Smooth muscle cell of bladder (primary cell): ENCODE results near the gene DKC1. TPM values are rescaled to one million over a fixed set of nuclear protein-coding genes. Genes with fewer than 3 reads are reported as not detected.

Experiments used
- total RNA-seq: library from RNA; depleted of rRNA; stranded (reverse); fragments of >200 nt; gene quantifications from 2 replicates; pipeline ENCODE4 v1.2.3, GENCODE V29; 2014

The DKC1 gene
- 24.7 and 36.7 TPM in 2 replicates for total RNA-seq

DNA sequence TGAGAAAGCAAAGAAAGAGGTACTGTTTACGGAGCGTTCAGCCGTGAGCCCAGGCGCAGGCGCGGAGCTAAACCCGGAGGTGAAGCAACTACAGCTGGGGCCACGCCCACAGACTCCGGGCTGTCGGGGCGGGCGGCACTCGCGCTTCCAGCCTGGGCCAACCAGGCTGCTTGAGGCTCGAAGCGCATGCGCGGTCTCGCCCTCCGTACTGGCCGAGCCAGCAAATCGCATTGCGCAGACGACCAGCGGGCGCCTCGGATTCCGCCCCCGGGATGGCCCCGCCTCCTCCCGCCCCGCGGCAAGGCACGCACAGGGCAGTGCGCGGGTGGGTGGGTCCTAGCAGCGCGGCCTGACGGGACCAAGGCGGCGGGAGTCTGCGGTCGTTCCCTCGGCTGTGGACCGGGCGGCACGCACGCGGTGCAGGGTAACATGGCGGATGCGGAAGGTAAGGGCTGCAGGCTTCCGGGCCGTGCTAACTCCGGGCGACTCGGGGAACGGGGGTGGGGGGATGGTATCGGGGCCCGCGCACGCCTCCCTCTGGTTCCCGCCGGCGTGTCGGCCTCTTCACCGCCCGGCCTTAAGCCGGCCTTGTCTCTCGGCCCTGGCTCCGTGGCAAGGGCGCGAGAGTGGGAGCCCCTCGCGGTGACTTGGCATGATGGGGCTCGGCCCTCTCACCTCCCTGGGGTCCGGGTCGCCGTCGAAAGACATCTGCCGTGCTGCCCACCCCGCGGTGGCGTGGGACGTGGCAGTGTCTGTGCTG is at the start of gene DKC1:
DKC1 (plus strand) TSS at position 328 of the 760 bp plus-strand sequence; CDS start at position 430, 102 bp downstream.

DNA sequence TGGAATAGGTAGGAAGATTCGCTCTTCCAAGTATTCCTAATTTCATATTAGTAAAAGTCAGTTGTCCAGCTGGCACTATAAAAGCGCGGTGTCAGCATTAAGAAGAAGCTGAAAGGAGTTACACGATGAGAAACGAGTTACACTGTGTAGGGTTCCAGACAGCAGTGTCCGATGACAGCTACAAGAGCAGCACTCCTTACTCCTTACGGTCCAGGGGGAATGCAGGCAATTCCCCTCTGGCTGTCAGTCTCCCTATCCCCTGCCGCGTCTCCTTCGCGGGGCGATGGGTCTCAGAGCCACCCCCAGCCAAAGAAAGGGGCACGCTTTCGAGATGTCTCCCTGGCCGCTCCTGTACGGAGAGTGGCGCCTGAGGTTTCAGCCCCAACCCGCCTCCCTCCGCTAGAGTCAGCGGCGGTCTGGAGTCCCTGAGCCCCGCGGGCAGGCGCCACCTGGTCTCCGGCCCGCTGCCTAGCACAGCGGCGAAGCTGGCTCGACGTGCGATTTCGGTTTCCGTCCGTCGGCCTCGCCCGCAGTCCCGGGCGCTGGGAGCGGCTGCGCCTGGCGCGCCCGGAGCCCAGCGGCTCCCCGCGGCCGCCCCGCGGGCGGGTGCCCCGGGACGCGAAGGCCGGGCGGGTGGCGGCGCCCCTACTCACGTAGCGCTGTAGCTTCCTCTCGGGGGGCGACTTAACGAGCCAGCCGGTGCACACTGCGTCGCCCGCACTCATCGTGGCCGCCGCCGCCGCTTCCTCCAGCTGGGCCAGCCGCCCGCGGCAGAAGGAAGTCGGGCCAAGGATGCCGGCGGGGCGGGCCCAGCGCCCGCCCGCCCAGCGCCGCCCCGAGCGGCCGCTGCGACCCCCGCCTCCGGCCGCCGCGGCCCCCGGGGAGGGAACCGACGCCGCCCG is 12.1 kb upstream of the DKC1 start, which contains the start of gene GAB3:
GAB3 (minus strand) TSS at position 777 of the 902 bp plus-strand sequence; CDS start at position 725, 52 bp downstream.

DNA sequence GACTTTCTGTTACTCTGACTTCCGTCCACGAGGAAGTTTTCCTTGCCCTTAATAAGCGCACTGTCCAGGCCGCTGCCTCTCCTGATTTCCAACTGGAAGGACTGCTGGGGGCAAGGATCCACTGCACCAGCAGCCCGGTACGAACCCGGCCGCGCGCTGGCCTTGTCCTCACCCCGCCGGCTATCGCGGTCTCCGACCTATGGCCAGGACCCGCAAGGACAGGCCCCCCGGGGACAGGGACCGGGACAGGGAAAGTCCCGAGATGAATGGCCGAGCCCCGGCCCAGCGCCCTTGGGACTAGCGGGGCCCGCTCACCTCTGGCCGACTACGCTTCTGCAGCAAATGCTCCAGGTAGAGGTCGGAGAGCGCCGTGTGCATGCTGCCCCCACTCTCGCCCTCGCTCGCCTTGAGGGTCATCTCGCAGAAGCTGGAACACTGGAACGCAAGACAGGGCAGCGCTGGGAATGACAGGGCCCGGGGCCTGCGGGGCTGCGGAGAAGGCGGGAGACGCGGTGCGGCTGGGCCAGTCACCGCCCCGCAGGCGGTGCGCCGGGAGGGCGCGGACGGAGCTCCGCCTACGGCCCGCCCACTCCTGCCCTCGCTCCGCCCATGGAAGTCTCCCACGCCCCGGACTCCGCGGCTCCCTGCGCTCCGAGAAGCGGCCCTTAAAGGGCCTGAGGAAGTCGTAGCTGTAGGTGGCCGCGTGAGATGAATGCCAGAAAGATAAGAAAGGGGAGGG is 42.5 kb downstream of the DKC1 start, which contains the start of gene MPP1:
MPP1 (minus strand) TSS at position 529 of the 739 bp plus-strand sequence; CDS start at position 417, 112 bp downstream.

Other genes starting within 250 kb of the DKC1 start
- gene FAM3A, start 246.6 kb upstream of the DKC1 start, total RNA-seq: 32.1 and 41.6 TPM in 2 replicates
- gene G6PD, start 216.0 kb upstream of the DKC1 start, total RNA-seq: 90.3 and 91.0 TPM in 2 replicates
- 13.4 and 13.7 TPM in 2 replicates for gene IKBKG, start 215.2 kb upstream of the DKC1 start, total RNA-seq
- 0.18 TPM in 1 of 2 replicates, not detected in the other for gene CTAG1A, start 177.7 kb upstream of the DKC1 start, total RNA-seq
- not detected in 2 replicates for gene CTAG1B, start 143.6 kb upstream of the DKC1 start, total RNA-seq
- not detected in 2 replicates for gene CTAG2, start 109.3 kb upstream of the DKC1 start, total RNA-seq
- gene GAB3, start 11.8 kb upstream of the DKC1 start, total RNA-seq: 2.7 and 5.0 TPM in 2 replicates
- 30.3 and 33.7 TPM in 2 replicates for gene MPP1, start 42.6 kb downstream of the DKC1 start, total RNA-seq
- gene SMIM9, start 71.8 kb downstream of the DKC1 start, total RNA-seq: not detected in 2 replicates
- gene F8A1, start 123.5 kb downstream of the DKC1 start, total RNA-seq: 1.1 and 1.3 TPM in 2 replicates